Calu3 (cell line): Measurements from ENCODE around the gene P2RY2. TPM values are rescaled to one million over a fixed set of nuclear protein-coding genes. Genes with fewer than 3 reads are reported as not detected.

ENCODE experiments used
- BruUV-seq: library from RNA; stranded (reverse); fragments of 400-500 nt; replicated peaks from 2 replicates; lab custom pipeline; 2021; lab: Mats Ljungman, UMichigan
- CTCF ChIA-PET: fragments of 300-600 bp; sonication (Branson Sonifier 250); formaldehyde crosslinking; loops from one replicate; lab custom pipeline; 2022; ENCODE audit warnings: antibody characterized with exemption; lab: Charles Lee
- DNase-seq: peaks from one replicate; pipeline ENCODE4 v3.0.0; 2022
- H3K27ac Mint-ChIP-seq: one replicate; pipeline ENCODE4 v1.8.0; 2022; ENCODE audit warnings: mixed read lengths; ENCODE audit not compliant: unreplicated experiment
- H3K27me3 Mint-ChIP-seq: one replicate; pipeline ENCODE4 v1.8.0; 2022; ENCODE audit warnings: mixed read lengths; ENCODE audit not compliant: unreplicated experiment
- H3K36me3 Mint-ChIP-seq: one replicate; pipeline ENCODE4 v1.8.0; 2022; ENCODE audit warnings: mild to moderate bottlenecking, moderate library complexity, mixed read lengths; ENCODE audit not compliant: insufficient read depth, unreplicated experiment
- H3K4me1 Mint-ChIP-seq: one replicate; pipeline ENCODE4 v1.8.0; 2022; ENCODE audit warnings: mild to moderate bottlenecking, low read depth, mixed read lengths; ENCODE audit not compliant: unreplicated experiment
- H3K4me3 Mint-ChIP-seq: one replicate; pipeline ENCODE4 v1.8.0; 2022; ENCODE audit warnings: mild to moderate bottlenecking, low read depth, moderate library complexity, mixed read lengths; ENCODE audit not compliant: unreplicated experiment
- H3K9me3 Mint-ChIP-seq: one replicate; pipeline ENCODE4 v1.8.0; 2022; ENCODE audit warnings: low read depth, mixed read lengths; ENCODE audit not compliant: unreplicated experiment
- intact Hi-C: fragments of 100-400 bp; cut with micrococcal nuclease; formaldehyde crosslinking; loops from one replicate; pipeline ENCODE4 v1.10.0; 2022; ENCODE audit not compliant: unreplicated experiment
- total RNA-seq: library from RNA; stranded (reverse); gene quantifications from 2 replicates; pipeline ENCODE4 v1.2.3, GENCODE V29; 2022
- TF ChIP-seq, protein P1 (sequence below): fragments of 200-600 bp; IDR thresholded peaks from one replicate; pipeline ENCODE4 v1.8.0; 2022; ENCODE audit warnings: antibody characterized with exemption; ENCODE audit not compliant: unreplicated experiment

P2RY2 gene
- total RNA-seq, 1 experiment from 2014 or later: 1.6 TPM

DNA sequence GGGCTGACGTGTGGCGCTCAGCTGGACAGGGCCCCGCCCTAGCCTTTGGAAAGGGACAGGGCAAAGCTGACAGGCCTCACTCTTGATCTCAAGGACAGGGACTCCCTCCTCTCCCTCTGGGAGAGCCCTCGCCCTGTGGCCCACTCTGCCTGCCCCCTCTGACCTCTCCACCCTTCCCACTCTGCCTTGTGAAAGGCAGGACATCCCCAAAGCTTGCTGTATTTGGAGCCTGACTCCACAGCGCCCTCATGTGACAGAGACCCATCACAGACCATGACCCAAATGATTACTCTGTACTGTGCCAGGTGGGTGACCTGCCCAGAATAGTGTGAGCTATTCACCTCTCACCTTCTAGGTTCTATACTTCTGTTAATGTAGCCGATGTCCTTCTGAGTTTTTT is 18.8 kb downstream of the P2RY2 start:
- H3K9me3 Mint-ChIP-seq: no peaks in the 10 kb centered on the region
- H3K27me3 Mint-ChIP-seq: no peaks in the 10 kb centered on the region
- BruUV-seq: no TSS peak
- TF ChIP-seq, protein P1, sequence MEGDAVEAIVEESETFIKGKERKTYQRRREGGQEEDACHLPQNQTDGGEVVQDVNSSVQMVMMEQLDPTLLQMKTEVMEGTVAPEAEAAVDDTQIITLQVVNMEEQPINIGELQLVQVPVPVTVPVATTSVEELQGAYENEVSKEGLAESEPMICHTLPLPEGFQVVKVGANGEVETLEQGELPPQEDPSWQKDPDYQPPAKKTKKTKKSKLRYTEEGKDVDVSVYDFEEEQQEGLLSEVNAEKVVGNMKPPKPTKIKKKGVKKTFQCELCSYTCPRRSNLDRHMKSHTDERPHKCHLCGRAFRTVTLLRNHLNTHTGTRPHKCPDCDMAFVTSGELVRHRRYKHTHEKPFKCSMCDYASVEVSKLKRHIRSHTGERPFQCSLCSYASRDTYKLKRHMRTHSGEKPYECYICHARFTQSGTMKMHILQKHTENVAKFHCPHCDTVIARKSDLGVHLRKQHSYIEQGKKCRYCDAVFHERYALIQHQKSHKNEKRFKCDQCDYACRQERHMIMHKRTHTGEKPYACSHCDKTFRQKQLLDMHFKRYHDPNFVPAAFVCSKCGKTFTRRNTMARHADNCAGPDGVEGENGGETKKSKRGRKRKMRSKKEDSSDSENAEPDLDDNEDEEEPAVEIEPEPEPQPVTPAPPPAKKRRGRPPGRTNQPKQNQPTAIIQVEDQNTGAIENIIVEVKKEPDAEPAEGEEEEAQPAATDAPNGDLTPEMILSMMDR: peak; percentile 38
- H3K4me3 Mint-ChIP-seq: no peak overlapping the region
- peak; percentile 56 for DNase-seq
- H3K27ac Mint-ChIP-seq: no peak overlapping the region
- CTCF ChIA-PET: interaction anchor here (0.5 to 2.2 kb wide), 7 partner anchors 9 to 382 kb away, joined by 3 to 18 read pairs (median 3); no protein-coding TSS in a partner anchor
- intact Hi-C loops: no loop called here
- no peaks in the 10 kb centered on the region for H3K36me3 Mint-ChIP-seq
- peaks cover 19% of the 10 kb centered on the region for H3K4me1 Mint-ChIP-seq

DNA sequence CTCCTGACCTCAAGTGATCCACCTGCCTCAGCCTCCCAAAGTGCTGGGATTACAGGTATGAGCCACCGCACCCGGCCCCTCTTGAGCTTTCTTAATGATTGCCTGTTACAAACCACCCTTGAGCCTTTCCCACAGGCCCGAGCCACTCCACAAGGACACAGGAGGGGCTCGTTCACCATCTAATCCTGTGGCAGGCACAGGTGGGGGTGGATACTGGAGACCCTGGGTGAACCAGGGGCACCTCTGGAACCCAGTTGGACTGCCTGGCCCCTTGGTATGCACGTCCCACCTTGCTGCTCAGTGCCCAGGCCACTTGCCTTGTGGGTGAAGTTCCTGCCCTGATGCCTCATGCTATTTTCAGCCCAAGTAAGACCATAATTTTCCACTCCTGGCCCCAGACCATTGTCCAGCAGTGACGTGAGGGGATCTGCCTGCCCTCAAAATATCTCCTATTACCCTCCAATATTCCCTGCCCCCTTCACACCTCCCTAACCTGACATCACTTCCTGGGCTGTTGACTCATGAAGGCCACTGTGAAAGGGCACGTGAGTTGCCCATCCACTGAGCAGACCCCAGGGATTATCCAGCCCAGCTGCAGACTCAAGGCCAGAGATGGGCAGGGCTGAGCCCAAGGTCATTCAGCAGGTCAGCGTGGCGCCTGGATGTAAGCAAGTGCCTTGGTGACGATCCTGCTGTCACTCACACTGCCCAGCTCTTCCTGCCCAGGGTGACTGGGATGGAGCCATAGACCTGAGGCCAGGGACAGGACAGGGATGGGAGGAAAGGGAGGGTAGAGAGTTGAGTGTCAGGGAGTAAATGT is 19.6 kb downstream of the P2RY2 start:
- Mint-ChIP-seq H3K27ac (no peak overlapping the region), H3K27me3 (no peaks in the 10 kb centered on the region), H3K4me1 (peaks cover 19% of the 10 kb centered on the region), H3K9me3 (no peaks in the 10 kb centered on the region), H3K4me3 (no peak overlapping the region), H3K36me3 (no peaks in the 10 kb centered on the region)
- no peak for DNase-seq
- CTCF ChIA-PET: interaction anchor here (0.5 to 2.2 kb wide), 6 partner anchors 10 to 381 kb away, joined by 3 to 18 read pairs (median 5); no protein-coding TSS in a partner anchor
- intact Hi-C loops: no loop called here
- no TSS peak for BruUV-seq
- TF ChIP-seq, protein P1: no peak

DNA sequence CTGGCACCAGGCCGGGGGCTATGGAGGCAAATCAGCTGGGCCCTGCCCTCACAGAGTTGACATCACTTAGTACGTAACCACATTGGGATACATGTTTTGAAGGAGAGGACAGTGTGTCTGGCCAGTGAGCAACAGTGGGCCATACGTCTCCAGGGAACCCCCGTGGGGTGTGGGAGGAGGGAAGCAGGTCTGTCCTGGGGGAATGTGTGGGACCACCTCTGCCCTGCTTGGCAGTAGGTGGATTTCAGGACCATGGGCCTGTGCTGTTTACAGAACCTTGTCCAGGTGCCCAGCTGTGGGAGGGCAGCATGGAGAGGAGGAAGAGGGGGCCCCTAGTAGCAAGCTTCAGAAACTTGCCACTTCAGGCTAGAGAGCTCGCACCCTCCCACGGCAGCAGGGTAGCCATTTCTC is 21.0 kb downstream of the P2RY2 start:
- intact Hi-C loops: no loop called here
- CTCF ChIA-PET: interaction anchor here (1.9 kb wide), 1 partner anchor 50 kb away, joined by 5 read pairs; no protein-coding TSS in a partner anchor

DNA sequence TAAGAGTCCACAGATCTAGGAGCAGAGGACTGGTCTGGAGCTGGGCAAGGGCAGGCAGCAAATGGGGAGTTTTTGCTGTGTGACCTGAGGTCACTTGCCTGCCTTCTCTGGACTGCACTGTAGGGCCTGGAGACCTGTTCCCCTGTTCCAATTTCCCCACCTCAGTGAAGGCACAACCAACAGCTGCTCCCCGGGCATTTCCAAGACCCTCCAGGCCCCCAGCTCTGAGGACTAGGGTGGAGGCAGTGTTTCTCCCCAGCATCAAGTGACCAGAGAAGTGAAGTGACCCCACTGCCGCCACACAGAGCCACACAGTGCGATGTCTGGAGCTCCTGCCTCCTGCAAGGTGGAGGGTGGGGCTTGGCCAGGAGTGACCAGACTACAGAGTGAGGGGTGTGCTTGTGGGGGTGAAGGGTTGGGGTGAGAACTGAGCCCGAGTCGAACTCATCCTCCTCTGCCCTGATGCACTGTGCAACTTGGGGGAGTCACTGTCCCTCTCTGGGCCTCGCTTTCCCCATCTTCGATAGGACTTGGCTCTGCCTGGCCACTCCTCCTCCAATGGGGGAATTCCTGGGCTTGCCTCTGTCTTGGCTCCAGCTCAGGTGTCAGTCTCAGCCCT is 21.6 kb downstream of the P2RY2 start:
- CTCF ChIA-PET: interaction anchor here (1.9 kb wide), 1 partner anchor 49 kb away, joined by 5 read pairs; no protein-coding TSS in a partner anchor
- Mint-ChIP-seq H3K36me3 (no peaks in the 10 kb centered on the region), H3K4me3 (no peak overlapping the region), H3K27ac (no peak overlapping the region), H3K4me1 (peaks cover 19% of the 10 kb centered on the region), H3K27me3 (peaks cover 13% of the 10 kb centered on the region), H3K9me3 (no peaks in the 10 kb centered on the region)
- no TSS peak for BruUV-seq
- intact Hi-C loops: loop anchor here (5.0 kb wide), 1 partner anchor 402 kb away; no protein-coding TSS in a partner anchor
- no peak for DNase-seq
- TF ChIP-seq, protein P1: no peak

More for the DNA sequence above, 21.0 kb downstream of the P2RY2 start:
- Mint-ChIP-seq H3K27me3 (peaks cover 7% of the 10 kb centered on the region), H3K36me3 (no peaks in the 10 kb centered on the region), H3K4me3 (no peak overlapping the region), H3K4me1 (peaks cover 19% of the 10 kb centered on the region), H3K9me3 (no peaks in the 10 kb centered on the region), H3K27ac (no peak overlapping the region)
- TF ChIP-seq, protein P1: no peak
- DNase-seq: no peak
- BruUV-seq: no TSS peak
